ENCODE measurements around the gene SLC27A2.

- TF ChIP-seq, protein P1, sequence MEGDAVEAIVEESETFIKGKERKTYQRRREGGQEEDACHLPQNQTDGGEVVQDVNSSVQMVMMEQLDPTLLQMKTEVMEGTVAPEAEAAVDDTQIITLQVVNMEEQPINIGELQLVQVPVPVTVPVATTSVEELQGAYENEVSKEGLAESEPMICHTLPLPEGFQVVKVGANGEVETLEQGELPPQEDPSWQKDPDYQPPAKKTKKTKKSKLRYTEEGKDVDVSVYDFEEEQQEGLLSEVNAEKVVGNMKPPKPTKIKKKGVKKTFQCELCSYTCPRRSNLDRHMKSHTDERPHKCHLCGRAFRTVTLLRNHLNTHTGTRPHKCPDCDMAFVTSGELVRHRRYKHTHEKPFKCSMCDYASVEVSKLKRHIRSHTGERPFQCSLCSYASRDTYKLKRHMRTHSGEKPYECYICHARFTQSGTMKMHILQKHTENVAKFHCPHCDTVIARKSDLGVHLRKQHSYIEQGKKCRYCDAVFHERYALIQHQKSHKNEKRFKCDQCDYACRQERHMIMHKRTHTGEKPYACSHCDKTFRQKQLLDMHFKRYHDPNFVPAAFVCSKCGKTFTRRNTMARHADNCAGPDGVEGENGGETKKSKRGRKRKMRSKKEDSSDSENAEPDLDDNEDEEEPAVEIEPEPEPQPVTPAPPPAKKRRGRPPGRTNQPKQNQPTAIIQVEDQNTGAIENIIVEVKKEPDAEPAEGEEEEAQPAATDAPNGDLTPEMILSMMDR (IDR thresholded peaks at IDR 0.05) = no peak
- no peak for TF ChIP-seq EZH2 (IDR thresholded peaks at IDR 0.05)
- TF ChIP-seq EZH2phosphoT487 (IDR thresholded peaks at IDR 0.05) = no peak
These were observed 31.6 kb upstream of the SLC27A2 start for GRCh38 chr15:50150349-50150748.

Data from neural progenitor cell (in vitro differentiated cells).